Type B pancreatic cell (in vitro differentiated cells): ENCODE measurements around the gene MED15. TPM values are rescaled to one million over a fixed set of nuclear protein-coding genes. Genes with fewer than 3 reads are reported as not detected.
"Not testable (repeated sequence)": the region's sequence is repeated elsewhere in the genome, so short reads cannot be mapped to it uniquely, and the experiment has no call there.

ENCODE experiments used
- DNase-seq: peaks from one replicate; pipeline ENCODE4 v3.0.0; 2021; ENCODE audit warnings: mixed read lengths; ENCODE audit not compliant: unreplicated experiment; ENCODE audit errors: extremely low spot score
- H3K27ac Mint-ChIP-seq: 2 replicates; pipeline ENCODE4 v1.8.0; 2021; ENCODE audit warnings: mild to moderate bottlenecking, mixed read lengths
- H3K27me3 Mint-ChIP-seq: 2 replicates; pipeline ENCODE4 v1.8.0; 2021; ENCODE audit warnings: mixed read lengths
- H3K36me3 Mint-ChIP-seq: 2 replicates; pipeline ENCODE4 v1.8.0; 2021; ENCODE audit warnings: mixed read lengths
- H3K4me1 Mint-ChIP-seq: one replicate; pipeline ENCODE4 v1.8.0; 2021; ENCODE audit warnings: mixed read lengths; ENCODE audit not compliant: unreplicated experiment
- H3K4me3 Mint-ChIP-seq: 2 replicates; pipeline ENCODE4 v1.8.0; 2021; ENCODE audit warnings: mild to moderate bottlenecking, mixed read lengths
- H3K9me3 Mint-ChIP-seq: 2 replicates; pipeline ENCODE4 v1.8.0; 2021; ENCODE audit warnings: mixed read lengths
- total RNA-seq: library from RNA; stranded (reverse); gene quantifications from 2 replicates; pipeline ENCODE4 v1.2.1, GENCODE V29; 2021; ENCODE audit warnings: low replicate concordance
- TF ChIP-seq, protein P1 (sequence below): fragments of 200-600 bp; sonication (generic); conservative IDR thresholded peaks from 2 replicates; pipeline ENCODE4 v1.5.0; 2021; ENCODE audit warnings: antibody characterized with exemption, mild to moderate bottlenecking

MED15 gene
- total RNA-seq, 1 donor from 2014 or later: 90.8 TPM

DNA sequence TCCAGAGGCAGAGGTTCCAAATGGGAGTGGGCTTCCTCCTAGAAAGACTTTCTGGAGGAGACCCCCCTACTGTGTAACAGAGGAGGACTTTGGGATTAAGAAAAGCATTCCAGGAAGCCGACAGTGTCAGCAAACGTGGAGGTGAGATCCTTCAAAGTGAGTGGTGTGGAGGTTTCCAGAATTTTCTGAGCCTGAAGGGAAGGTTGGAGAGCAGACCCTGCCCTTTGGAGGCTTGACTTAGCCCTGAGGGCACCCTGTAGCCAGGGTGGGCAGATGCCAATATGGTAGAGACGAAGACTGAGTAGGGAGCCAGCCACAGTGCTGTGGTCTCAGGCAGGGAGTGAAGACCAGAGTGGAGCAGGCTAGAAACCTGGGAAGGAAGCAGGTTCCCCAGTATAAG lies 10.0 kb upstream of the MED15 start:
- Mint-ChIP-seq H3K9me3 (no peaks in the 10 kb centered on the region), H3K27me3 (no peaks in the 10 kb centered on the region), H3K27ac (peak overlapping the region; percentile 29), H3K36me3 (peaks cover 8% of the 10 kb centered on the region), H3K4me1 (peaks cover 13% of the 10 kb centered on the region), H3K4me3 (no peak overlapping the region)
- no peak for DNase-seq
- TF ChIP-seq, protein P1, sequence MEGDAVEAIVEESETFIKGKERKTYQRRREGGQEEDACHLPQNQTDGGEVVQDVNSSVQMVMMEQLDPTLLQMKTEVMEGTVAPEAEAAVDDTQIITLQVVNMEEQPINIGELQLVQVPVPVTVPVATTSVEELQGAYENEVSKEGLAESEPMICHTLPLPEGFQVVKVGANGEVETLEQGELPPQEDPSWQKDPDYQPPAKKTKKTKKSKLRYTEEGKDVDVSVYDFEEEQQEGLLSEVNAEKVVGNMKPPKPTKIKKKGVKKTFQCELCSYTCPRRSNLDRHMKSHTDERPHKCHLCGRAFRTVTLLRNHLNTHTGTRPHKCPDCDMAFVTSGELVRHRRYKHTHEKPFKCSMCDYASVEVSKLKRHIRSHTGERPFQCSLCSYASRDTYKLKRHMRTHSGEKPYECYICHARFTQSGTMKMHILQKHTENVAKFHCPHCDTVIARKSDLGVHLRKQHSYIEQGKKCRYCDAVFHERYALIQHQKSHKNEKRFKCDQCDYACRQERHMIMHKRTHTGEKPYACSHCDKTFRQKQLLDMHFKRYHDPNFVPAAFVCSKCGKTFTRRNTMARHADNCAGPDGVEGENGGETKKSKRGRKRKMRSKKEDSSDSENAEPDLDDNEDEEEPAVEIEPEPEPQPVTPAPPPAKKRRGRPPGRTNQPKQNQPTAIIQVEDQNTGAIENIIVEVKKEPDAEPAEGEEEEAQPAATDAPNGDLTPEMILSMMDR: no peak

DNA sequence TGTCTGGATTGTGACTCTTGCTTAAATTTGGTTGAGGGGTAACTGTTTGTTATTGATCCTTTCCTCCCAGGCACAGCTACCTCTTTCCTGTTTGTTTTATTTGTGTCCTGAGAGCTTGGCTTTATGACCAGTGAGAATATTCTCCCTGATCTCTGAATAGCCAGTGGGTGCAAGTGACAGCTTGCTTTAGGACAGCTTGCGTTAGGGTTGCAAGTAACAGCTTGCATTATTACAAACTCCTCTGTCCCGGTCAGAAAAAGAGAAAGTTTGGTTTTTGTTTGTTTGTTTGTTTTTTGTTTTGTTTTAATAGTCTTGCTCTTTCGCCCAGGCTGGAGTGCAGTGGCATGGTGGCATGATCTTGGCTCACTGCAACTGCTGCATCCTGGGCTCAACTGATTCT lies 8.5 kb upstream of the MED15 start:
- no peak overlapping the region for H3K27ac Mint-ChIP-seq
- no peaks in the 10 kb centered on the region for H3K27me3 Mint-ChIP-seq
- no peak overlapping the region for H3K4me3 Mint-ChIP-seq
- peaks cover 4% of the 10 kb centered on the region for H3K36me3 Mint-ChIP-seq
- DNase-seq: no peak
- H3K9me3 Mint-ChIP-seq: no peaks in the 10 kb centered on the region
- TF ChIP-seq, protein P1: no peak
- peaks cover 8% of the 10 kb centered on the region for H3K4me1 Mint-ChIP-seq

DNA sequence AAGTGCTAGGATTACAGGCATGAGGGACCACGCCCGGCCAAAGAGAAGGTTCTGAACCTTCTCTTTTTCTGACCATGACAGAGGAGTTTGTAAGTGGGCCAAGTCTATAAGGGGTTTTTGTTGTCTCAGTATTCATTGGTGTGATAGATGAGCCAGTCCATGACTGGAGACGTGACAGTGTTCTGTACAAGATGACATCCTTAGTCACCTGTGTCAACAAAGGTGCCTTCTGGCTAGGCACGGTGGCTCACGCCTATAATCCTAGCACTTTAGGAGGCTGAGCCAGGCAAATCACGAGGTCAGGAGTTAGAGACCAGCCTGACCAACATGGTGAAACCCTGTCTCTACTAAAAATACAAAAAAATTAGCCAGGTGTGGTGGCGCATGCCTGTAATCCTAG lies 7.6 kb upstream of the MED15 start:
- Mint-ChIP-seq H3K27me3 (no peaks in the 10 kb centered on the region), H3K4me3 (no peak overlapping the region), H3K36me3 (peaks cover 4% of the 10 kb centered on the region), H3K4me1 (peaks cover 8% of the 10 kb centered on the region), H3K9me3 (no peaks in the 10 kb centered on the region), H3K27ac (no peak overlapping the region)
- TF ChIP-seq, protein P1: no peak
- no peak for DNase-seq

DNA sequence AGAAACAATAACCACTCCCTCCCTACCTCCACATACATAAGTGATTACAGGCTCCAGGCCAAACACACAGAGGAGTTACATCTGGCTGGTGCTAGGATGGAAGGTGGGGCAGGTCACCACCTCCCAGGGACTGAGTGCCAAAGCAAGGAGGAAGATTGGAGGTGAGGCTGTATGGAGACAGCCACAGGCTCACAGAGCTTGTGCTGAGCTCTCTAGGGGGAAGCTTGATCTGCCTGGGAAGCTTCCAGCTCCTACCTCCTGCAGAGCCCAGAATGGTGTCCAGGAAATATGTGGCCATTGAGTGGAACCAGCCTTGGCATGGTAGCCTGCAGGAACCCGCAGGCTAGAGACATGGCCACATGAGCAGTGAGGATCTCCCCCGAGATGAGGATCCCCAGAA lies 3.6 kb upstream of the MED15 start:
- Mint-ChIP-seq H3K4me3 (peak overlapping the region; percentile 39), H3K27ac (peak overlapping the region; percentile 91), H3K4me1 (peaks cover 20% of the 10 kb centered on the region), H3K27me3 (no peaks in the 10 kb centered on the region), H3K9me3 (no peaks in the 10 kb centered on the region), H3K36me3 (peaks cover 2% of the 10 kb centered on the region)
- TF ChIP-seq, protein P1: no peak
- DNase-seq: no peak

DNA sequence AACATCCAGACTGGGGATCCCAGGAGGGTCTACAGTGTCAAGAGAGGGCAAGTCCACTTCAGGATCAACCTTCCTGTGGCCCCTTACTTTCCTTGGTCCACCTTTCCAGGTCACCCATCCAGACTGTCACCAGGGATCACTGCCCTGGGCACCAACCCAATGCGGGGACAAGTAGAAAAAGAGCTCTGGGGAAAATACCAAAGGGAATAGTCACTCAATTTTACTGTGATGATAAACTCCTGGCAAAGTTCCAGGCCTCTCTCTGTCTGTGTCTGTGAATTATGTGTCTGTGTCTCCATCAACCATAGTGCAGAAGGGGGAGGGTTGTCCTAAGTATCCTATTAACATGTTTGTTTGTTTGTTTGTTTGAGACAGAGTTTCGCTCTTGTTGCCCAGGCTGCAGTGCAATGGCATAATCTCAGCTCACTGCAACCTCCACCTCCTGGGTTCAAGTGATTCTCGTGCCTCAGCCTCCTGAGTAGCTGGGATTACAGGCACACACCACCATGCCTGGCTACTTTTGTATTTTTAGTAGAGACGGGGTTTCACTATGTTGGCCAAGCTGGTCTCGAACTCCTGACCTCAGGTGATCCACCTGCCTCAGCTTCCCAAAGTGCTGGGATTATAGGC lies 3.0 kb upstream of the MED15 start:
- not testable (repeated sequence) for H3K27me3 Mint-ChIP-seq, H3K9me3 Mint-ChIP-seq, H3K36me3 Mint-ChIP-seq, DNase-seq
- peak overlapping the region; percentile 39 for H3K4me3 Mint-ChIP-seq
- H3K4me1 Mint-ChIP-seq: peaks cover 25% of the 10 kb centered on the region
- H3K27ac Mint-ChIP-seq: peak overlapping the region; percentile 91

DNA sequence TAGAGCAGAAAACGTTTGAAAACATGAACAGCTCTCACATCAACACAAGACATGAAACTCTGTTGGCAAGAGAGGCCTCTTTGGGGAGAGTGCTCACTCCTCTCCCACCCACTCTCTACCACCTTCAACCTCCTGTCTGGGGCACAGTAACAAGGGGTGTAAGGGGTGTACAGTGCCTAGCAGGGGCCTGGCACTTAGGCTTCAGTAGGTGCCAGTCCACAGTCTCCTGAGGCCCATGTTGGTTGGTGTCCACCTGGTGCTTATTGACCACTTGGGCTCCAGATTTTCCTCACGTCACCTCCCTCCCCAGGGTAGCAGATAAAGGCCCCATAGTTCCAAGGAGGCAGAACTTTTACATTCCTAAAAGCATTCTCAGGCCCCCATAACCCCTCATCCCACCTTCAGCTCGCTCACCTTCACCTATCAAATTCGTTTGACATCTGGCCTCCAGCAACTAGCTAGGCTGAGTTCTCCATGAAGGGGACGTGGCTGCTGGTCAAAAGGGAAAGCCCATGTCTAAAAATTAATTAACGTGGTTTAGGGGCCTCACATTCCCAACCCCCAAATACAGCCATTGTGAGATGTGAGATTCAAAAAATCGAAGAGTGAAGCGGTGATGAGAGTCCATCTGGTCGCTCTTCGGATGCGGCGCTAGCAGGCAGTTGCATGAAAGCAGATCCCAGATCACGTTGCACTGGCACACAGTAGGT lies 712 bp upstream of the MED15 start:
- peak overlapping the region; percentile 97 for H3K4me3 Mint-ChIP-seq
- H3K36me3 Mint-ChIP-seq: peaks cover 4% of the 10 kb centered on the region
- H3K27me3 Mint-ChIP-seq: no peaks in the 10 kb centered on the region
- DNase-seq: no peak
- H3K4me1 Mint-ChIP-seq: peaks cover 39% of the 10 kb centered on the region
- TF ChIP-seq, protein P1: no peak
- H3K9me3 Mint-ChIP-seq: no peaks in the 10 kb centered on the region
- H3K27ac Mint-ChIP-seq: peak overlapping the region; percentile 98

DNA sequence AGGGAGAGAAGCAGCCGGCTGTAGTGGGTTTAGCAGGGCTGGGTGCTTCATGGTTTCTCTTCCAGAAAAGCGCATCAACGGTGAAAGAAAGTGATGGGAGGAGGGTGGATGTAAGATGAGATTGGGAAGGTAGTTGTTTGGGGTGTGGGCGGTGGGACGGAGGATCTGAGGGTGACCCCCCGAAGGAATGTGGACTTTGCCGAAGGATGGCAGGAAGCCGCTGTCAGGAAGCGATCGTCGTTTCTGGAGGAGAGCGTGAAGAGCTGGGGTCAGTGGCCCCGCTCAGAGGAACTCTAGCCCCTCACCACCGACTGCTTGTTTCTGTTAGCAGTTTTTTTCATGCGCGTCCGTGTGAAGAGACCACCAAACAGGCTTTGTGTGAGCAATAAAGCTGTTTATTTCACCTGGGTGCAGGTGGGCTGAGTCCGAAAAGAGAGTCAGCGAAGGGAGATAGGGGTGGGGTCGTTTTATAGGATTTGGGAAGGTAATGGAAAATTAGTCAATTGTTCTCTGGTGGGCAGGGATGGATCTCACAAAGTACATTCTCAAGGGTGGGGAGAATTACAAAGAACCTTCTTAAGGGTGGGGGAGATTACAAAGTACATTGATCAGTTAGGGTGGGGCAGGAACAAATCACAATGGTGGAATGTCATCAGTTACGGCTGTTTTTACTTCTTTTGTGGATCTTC lies 801 bp downstream of the MED15 start:
- not testable (repeated sequence) for H3K9me3 Mint-ChIP-seq, DNase-seq, H3K36me3 Mint-ChIP-seq, H3K27me3 Mint-ChIP-seq
- Mint-ChIP-seq H3K27ac (peak overlapping the region; percentile 98), H3K4me3 (peak overlapping the region; percentile 97), H3K4me1 (peaks cover 45% of the 10 kb centered on the region)
